ENCODE data around the gene GPI. TPM values are rescaled to one million over a fixed set of nuclear protein-coding genes. Genes with fewer than 3 reads are reported as not detected.

Gene GPI
- polyA plus RNA-seq, 1 donor, result 181 TPM

DNA sequence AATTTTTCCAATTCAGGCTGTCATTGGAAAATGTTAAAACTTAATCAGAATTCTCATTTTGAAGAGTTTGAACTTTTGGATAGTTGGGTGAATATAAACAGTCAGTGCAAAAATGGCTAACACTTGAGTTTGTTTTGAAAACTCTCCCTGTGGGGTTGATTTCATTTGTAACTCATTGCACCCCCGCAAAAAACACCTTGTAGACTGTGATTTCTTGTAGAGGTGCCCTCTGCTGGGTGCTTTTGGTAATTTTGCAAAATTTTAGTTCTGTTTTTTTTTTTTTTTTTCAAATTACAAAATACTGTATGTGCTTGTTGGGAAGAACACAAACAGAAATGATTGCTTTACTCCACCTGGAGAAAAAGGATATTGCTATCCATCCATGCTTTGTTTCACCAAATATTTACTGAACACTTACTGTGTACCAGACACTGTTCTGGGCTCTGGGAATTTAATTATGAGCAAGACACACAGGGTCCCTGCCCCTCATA lies 28.2 kb upstream of the GPI start:
- no peak for DNase-seq

DNA sequence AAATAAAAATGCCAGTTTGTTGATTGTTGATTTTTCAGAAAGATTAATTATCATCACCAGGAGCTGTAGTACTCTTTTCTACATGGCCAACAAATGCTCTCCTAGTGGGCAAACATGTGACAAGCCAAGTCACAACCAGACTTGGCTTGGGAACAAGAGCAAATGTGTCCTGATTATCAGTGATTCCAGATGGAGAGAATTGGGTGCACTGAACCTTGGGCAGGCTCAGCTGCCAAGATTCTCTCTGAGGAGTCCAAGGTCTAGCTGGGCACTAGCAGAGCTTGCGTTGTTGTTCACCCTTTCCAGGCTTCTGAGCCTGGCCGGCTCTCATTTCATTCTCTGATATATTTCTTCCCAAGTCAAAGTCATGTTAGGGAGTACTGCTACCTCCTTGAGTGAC lies 27.3 kb upstream of the GPI start:
- no peak for DNase-seq

DNA sequence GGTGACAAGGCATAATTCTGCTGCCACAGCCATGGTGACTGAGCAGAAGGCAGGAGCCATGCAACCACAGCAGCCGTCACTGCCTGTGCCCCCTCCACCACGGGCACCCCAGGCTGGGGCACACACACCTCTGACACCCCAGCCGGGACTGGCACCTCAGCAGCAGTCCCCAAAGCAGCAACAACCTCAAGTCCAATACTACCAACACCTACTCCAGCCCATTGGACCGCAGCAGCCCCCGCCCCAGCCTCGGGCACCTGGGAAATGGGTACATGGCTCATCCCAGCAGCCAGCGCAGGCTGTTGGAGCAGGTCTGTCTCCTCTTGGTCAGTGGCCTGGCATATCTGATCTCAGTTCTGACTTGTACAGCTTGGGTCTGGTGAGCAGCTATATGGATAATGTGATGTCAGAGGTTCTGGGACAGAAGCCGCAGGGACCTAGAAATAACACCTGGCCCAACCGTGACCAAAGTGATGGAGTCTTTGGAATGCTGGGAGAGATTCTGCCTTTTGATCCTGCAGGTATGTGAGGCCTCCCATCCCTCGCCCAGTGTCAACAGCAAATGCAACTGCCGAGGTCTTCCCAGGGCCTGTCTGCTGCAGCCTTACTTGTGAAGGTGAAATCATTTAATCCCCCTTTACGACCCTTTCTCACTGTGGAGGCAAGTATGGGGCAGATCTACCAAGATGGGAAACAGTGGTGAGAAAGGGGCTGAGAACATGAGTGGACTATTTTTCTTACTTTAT lies 22.9 kb upstream of the GPI start:
- no peak for DNase-seq

DNA sequence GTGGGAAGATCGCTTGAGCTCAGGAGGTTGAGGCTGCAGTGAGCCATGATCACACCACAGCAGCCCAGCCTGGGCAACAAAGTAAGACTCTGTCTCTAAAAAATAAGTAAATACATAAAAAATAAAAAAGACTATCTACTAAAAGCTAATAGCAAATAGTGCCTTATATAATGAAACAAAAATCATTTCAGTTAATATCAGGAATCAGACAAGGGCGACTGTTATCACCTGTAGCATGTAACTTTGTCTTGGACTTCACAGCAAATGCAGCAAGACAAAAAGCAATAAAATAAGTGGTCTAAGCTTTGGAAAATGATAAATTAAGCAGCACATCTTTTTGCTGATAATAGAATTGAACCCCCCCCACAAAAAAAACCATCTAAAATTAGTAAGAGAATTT lies 21.2 kb upstream of the GPI start:
- no peak for DNase-seq

DNA sequence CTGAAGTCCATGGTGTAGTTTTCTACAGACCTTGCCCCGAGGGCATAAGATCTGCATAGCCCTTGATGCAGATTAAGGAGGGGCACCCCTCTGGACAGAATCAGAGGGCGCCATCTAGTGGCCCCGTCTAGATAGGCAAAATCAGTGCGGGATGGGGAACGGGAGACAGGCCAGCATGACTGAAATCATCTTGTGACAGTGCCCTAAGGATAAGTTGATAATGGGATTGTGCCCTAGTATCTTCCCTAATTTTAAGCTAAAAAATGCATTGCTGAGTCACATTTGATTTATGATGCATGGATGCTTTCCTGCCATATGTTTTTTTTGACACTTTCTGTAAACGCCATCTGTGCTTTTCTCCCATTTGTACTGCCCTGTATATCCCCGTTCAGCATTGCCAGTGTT lies 19.0 kb upstream of the GPI start:
- no peak for DNase-seq

DNA sequence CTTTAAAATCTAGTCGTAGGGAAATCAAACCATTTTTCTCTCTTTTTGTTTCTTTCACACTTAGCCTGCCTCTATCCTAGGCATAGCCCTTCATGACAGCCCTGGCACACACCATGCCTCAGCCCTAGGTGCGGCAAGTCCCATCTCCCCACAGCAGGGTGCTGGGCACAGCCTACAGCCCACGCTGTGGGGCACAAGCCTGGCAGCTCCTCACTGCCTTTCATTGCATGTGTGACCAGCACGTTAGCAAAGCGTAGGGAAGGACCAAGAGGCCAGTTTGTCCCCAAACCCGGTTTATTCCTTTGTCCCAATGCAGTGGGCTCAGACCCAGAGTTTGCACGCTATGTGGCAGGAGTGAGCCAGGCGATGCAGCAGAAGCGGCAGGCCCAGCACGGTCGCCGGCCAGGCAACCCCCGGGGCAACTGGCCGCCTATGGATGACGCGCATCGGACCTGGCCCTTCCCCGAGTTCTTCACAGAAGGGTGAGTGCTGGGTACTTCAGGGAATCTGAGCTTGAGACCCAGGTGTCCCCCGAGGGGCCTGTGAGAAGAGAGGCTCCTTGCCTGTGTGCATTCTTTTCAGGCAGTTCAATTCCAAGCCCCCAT lies 17.3 kb upstream of the GPI start:
- no peak for DNase-seq

DNA sequence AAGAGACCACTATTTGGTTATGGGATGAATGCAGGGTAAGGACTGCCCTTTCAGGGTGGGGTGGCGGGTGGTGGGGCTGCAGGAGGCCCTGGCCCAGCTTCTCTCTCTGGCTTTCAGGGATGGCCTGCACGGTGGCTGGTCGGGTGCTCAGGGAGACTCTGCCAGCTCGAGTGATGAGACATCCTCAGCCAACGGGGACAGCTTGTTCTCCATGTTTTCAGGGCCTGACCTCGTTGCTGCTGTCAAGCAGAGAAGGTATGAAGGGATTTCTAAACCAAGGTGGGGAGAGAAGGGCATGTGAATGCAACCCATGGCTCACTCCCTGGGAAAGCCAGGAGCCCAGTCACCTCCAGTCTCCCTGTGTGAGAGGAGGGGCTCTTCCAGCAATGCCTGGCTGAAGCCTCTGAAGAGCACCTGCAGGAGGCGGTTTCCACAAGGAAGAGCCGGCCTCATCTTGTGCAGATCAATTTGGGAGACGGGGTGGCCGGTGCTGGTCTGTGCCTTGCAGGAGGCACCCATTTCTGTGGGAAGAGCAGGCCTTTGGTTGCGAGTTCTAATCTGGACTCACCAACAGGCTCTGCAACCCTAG lies 16.0 kb upstream of the GPI start:
- no peak for DNase-seq

DNA sequence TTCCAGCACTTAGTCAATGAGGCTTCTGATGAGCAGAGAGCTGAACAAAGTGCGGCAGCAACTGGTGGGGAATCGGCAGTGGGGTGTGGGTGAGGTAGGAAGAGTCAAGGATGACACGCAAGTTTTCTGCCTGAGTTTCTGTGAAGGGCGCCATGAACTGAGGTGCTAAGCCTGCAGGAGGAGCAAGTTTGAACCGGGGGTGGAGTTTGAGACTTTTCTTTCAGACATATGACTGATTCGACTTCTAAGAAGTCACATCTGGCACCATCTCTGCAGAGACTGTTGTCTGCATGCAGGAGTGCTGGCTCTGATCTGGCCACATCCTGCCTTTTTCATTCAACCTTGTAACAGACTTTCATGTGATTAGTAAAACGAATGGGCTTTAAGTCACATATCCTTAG lies 14.8 kb upstream of the GPI start:
- DNase-seq, result no peak

DNA sequence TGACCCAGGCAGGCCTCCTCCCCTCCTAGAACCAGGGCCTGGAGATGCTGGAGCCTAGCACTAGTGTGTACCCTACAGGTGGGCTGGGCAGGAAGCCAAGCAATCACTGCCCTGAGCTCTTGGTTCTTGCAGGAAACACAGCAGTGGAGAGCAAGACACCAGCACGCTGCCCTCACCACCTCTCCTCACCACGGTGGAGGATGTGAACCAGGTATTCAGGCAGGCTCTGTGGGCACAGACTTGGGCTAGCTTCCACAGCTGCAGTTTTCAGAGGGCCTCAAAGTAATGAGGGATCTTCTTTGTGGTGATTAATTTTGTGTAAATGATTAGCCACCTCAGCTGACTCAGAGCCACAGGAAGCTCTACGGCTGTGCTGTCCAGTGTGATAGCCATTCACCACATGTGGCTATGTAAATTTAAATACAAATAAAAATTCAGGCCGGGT lies 13.6 kb upstream of the GPI start:
- DNase-seq, result no peak

DNA sequence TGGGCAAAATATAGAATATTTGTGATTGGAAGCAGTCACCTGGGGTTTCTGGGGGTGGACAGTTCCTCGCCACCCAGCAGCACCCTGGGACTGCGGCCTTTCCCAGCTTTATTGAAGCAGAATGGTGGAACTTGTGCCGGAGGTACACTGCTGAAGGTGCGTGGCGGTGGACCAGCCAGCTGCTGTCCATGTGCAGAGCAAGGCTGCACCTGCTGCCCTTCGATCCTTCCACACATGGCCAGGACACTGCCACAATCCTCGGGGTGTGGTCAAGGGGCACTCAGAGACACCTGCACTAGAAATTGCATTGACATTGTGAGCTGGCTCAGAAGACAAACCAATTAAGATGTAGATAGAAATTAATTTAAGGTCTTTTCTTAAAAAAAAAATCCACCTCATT lies 11.4 kb upstream of the GPI start:
- no peak for DNase-seq

DNA sequence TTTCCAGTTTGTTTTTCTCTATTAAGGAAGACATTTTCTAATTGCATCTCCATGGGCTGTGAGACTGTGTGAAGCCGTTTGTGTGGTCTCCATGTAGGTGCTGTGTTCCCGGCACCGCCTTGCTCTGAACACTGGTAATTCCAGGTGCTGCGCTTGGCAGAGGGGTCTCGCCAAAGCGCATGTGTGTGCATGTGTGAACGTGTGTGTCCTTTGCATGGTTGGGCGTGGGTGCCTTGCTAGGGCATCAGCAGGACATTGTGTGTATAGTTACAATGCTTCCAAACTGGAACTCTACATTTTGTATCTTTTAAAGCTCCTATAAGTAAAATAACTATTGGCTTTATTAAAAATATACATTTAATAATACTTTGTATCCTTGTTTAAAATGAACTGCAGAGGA lies 9.8 kb upstream of the GPI start:
- DNase-seq, result no peak

DNA sequence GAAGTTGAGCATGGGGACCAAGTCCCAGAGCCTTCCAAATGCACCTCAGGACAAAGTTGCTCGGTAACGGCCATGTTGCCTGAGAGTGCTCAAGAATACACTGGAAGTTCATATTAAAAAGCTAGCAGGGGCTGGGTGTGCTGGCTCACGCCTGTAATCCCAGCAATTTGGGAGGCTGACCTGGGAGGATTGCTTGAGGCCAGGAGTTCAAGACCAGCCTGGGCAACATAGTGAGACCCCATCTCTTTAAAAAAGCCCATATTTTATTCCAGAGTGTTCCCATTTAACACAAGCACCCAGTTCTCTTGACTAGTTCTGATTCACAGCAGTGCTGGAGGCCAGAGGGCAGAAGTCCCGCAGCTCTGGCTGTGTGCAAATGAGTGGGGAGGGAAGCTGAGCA lies 8.1 kb upstream of the GPI start:
- no peak for DNase-seq

DNA sequence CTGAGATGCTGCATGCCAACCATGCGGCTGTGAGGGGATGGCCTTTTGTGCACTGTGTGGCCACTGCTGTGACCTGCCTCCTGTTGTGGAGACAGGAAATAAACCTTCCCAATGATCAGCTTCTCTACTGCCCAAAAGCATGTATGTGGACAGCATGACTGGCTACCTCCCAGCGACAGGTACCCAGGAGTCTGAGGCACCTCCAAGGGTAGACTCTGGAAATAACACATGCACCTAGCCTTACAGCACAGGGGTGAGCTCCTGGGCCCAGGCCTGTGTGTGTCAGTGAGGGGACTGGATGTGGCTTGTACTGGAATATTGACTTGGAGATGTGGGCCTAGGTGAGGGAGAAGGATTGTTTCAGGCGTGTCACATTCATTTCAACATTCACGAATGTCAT lies 7.6 kb upstream of the GPI start:
- DNase-seq, result no peak

DNA sequence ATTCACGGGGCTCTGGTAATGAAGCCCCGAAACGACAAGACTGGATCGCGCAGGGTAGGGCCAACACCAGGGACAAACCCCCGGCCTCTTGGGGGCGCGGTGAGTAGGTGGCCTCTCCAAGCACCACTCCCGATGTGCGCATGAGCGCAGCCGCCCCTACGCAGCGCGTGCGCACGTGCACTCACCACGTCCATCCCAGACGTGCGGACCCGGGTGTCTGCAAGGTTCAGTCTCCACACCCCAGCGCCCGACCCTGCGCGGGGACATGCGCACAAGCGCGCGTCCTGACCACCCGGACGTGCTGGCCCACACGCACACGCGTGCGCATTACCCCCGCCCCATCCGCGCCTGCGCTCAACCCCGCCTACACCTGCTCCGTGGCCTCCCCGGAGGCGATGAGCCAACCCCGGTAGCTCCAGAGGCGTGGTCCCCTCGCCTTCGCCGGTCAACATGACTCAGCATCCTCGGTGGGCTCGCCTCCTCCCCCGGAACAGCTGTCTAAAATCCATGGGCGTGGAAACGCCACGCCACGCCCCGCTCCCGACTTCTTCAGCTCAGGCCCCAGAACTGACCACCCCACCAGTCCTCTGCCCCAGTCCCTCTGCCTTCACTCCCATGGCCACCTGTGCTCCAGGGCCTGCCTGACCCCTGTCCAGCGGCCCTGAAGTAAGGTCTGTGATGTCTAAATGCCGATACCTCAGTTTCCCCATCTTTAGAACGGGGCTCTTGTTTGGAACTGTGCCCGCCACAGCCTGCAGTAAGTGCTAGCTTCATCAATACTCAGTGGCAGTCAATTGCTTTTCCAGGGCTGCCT lies 5.6 kb upstream of the GPI start:
- peak; percentile 94 for DNase-seq

DNA sequence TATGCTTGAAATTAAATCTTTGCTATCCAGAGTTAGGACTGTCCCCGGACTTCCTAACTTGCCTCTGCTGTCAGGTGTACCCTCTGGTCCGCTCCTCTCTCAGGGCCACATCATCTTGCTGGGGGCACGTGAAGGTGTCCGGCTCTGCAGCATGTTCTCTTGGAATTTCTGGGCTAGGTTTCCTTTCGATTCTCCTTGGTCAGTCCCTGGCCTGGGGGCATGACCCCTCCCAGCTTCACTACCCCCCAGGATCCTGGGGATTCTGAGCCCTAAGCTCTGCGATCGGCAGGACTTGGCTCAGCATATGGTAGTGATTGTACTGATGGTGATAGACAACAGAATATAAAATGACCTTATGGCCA lies 5.1 kb upstream of the GPI start:
- no peak for DNase-seq

DNA sequence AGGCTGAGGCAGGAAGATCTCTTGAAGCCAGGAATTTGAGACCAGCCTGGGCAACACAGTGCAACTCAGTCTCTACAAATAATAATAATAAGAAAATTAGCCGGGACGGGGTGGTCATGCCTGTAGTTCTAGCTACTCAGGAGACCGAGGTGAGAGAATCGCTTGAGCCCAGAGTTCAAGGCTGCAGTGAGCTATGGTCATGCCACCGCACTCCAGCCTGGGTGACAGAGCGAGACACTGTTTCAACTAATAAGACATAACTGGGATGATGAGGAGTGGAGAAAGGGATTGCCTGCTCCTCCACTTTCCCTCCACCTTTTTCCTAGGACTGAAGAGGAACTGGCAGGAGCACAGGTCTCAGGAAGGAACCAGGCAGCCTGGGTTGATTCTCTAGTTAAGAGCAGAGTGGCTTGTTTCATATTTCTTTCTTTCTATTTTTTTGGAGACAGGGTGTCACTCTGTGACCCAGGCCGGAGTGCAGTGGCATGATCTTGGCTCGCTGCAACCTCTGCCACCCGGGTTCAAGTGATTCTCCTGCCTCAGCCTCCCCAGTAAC lies 4.6 kb upstream of the GPI start:
- no peak for DNase-seq

DNA sequence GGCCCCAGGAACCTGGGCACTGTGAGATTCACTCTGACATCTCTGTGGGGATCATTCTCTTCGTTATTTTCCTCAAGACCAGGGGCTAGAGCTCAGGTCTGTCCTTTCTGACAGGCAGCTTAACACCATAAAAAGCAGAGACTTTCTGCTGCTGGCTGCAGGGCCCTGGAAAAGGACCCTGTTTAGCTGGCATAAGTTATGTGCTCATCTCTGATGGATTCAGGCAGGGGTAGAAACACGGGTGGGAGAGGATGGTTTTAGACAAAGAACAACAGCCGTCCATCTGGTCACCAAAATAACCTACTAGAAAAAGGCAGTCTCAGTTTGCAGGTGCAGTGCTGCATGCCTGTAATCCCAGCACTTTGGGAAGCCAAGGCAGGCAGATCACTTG lies 2.3 kb upstream of the GPI start:
- DNase-seq, result no peak

DNA sequence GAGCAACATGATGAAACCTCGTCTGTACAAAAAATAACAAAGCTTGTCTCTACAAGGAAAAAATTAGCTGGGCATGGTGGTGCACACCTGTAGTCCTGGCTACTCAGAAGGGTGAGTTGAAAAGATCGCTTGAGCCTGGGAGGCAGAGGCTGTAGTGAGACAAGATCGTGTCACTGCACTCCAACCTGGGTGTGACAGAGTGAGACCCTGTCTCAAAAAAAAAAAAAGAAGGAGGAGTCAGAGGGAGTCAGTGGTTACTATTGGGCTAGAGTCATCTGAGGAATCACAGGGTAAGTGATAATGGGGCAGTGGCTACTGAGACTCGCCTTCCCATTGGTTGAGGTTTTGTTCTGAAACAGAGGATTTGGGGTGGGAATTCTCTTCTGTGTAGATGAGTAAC lies 1.9 kb upstream of the GPI start:
- DNase-seq, result no peak

DNA sequence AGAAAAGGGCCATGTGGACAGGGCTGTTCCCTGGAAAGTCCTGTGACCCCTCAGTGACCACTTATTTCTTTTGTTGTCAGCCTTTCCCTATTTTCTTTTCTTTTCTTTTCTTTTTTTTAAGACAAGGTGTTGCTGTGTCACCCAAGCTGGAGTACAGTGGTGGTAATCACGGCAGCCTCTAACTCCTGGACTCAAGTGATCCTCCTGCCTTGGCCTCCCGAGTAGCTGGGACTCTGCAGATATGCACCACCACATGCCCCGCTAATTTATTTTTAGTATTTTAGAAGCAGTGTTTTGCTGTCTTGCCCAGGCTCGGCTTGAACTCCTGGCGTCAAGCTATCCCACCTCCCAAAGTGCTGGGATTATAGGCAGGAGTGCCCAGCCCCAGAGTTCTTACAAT lies 1.1 kb upstream of the GPI start:
- DNase-seq, result no peak

DNA sequence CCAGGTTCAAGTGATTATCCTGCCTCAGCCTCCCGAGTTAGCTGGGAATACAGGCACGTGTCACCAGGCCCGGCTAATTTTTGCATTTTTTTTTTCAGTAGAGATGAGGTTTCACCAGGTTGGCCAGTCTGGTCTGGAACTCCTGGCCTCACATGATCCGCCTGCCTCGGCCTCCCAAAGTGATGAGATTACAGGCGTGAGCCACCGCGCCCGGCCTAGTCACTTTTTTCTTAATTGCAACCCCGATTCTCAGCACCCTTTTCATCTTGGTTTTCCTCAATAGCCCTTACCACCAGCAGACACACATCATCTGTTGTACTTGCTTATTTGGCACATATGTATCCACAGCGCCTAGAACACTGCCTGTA lies 550 bp upstream of the GPI start:
- DNase-seq, result no peak

DNA sequence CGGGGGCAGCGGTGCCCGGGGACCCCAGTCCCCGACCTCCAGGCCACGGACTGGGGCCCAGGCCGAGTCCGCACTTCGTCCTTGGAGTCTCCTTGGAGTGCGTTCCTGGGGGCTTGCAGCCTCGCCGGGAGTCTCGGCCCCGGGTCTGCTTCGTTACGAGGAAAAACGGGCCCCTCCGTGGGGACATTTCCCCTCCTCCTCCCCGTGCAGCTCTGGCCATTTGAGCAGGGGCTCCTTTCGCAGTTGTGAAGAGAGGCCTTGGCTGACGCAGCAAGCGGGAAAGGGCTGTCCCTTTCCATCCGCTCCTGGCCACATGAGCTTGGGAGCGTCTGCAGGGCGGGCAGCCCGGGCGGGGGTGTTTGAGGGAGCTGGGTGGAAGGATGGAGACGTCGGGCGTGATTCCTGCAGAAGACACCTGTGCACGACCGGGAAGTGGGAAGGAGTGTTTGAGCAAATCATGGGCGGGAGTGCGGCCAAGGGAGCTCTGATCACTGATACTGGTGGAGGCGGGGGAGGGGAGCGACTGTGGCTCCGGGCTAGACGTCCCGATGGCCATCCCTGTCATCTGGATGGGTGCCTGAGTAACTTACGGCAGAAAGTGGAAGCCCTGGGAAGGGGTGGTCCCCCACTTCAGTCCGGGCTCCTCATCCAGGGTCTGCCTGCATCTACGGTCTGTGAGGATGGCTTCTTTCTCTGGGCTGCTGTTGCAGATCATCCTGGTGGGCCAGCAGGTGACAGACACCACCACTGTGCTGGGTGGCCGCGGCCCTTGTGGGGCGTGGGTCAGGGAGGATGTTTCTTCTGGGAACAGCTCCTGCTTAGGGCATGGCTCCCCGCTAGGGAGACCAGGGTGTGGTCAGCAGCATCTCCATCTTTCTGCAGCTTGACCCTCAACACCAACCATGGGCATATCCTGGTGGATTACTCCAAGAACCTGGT lies 736 bp downstream of the GPI start:
- DNase-seq, result peak; percentile 28
